GM19238 (cell line): ENCODE results near the gene PAK3.

Experiments
- DNase-seq: peaks from one replicate; pipeline ENCODE4 v3.0.0; 2011; ENCODE audit warnings: low spot score; ENCODE audit not compliant: insufficient read length

The PAK3 gene

DNA sequence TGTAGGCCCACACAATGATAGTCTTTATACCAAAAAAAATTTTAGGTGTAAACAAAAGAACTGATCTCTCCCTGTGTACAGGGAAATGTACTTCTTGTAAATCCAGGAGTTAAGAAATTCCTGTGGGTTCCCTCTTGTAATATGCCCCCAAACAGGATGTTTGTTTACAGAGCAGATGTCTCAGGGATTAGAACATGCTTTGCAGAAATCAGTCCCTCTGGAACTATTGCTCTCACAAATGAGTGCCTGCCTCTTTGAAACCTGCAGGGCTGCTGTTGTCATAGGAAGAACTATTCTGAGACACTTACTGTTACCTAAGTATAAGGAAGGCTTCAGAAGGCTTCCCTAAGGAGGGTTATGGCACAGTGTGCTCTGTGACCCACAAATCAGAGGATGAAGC, 35.6 kb downstream of the PAK3 start:
- no peak for DNase-seq

DNA sequence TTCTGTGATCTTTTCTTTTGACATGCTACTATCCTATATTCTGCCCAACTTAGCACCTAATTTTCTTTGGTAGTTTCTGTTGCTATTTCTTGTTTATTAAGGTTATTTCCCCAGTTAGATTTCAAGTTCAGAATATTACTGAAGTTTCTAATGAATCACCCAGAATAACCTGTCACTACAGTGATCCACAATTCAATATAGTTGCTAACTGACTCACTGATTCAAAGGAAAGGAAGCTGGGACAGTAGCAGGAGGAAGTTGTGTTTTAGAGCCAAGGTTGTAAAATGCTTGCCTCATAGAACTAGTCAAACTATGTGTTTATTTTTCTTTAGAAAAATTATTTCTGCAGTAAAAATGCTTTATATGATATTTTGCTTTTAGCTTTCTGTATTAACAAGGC, 37.4 kb downstream of the PAK3 start:
- DNase-seq = no peak

DNA sequence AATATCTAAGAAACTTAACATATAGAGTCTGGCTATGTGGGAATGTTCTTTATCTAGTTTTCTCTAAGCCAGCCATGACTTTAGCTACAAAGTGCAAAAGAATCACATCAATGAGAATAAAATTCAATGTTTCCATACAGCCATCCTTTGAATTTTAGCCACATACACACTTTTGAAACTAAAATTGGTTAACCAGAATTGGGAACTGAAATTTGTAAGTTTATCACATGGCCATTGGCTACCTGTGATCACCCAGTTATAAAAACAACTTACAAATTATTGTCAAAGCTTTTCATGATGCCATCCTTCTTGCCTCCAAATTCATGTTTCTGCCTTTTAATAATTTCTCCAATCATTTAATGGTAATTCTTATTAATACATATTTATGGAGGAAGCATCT, 49.9 kb downstream of the PAK3 start:
- DNase-seq = no peak

DNA sequence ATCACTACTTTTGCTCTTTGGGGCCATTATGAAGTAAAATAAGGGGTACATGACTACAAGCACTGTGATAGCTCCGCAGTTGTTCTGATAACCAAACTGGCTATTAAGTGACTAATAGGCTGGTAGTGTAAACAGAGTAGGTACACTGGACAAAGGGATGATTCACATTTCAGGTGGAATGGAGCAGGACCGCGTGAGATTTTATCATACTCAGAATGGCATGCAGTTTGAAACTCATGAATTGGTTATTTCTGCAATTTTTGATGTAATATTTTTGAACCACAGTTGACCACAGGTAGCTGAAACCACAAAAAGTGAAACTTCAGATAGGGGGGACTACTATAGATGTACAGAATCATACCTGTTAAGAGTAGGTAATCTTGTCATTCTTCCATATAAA, 55.8 kb downstream of the PAK3 start:
- DNase-seq = no peak

DNA sequence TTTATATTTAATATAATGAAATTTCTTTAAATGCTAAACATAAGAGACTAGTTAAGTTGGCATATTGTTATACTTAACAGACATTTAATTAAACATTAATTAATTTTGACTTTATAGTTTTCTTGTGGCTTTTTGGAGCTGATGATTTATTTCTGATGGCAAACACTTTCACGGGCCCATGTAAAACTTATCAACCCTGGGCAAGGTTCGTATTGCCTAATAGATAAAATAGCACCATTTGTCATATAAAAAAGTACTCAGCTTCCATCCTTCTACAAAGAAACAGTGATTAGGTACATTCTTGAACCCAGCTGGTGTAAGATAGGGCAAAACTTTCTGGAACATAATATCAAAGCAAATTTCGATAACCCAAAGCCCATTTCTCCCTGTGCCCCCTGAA, 63.2 kb downstream of the PAK3 start:
- DNase-seq = no peak

DNA sequence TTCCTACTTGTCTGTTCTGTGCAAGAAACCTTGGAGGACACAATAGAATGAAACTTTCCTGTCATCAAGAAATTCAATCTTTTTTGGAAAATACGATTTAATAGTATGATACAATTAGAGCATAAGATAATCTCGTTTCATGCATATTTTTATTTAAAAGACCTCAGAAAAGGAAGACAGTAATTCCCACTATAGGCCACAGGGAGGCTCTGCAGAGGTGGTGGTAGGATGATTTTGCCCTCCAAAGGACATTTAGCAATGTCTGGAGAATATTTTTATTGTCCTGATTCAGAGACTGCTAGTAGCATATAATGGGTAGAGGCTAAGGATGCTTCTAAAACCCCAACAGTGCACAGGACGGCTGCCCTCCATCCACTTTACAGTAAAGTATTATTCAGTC, 68.7 kb downstream of the PAK3 start:
- DNase-seq = no peak

DNA sequence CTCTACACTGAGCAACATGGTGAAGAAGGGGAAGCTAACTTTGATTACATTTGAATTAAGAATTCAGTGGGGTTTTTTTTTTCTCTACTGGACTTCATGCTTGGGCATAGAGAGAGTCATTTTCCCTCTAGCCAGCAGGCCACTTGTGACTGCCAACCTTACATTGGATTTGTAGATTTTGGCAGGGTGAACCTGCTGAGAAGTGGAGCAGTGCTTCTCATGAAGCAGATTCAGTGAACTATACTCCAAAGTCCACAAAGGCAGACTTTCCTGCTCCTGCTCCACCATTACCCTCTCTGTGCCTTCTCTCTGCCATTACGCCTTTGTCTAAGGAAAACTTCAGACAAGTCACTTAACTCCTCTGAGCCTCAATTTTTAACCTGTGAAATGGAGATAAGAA, 69.9 kb downstream of the PAK3 start:
- no peak for DNase-seq

DNA sequence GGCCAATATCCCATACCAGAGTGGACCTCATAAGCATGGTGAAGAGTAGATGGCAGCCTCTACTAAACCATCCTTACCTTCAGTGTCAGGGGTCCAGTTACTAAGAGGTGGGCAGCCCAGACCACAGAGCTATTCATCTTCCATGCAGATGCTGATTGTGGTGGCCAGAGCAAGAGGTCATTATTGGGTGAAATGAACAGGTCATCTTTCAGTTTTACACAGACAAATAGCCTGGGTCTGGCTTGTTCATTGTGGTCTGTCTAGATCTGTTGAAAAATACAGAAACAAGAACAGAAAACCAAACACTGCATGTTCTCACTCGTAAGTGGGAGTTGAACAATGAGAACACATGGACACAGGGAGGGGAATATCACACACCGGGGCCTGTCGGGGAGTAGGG, 71.3 kb downstream of the PAK3 start:
- no peak for DNase-seq

DNA sequence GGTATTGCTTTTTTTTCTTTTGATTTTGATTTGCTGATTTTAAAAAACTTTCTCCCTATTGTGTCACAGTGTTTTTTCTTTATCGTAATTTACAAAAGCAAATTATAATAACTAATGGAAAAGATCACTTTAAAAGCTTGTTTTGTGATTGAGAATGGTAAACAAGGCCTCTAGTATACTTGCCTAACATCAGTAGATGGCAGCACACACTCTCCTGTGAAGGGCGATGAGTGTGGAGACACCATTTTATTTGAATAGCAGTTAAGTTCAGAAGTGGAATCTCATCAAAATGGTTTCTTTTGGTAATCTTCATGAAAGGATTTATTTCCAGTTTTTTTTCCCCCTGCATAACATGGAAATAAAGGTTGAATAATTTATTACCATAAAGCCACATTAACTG, 72.3 kb downstream of the PAK3 start:
- DNase-seq = no peak

DNA sequence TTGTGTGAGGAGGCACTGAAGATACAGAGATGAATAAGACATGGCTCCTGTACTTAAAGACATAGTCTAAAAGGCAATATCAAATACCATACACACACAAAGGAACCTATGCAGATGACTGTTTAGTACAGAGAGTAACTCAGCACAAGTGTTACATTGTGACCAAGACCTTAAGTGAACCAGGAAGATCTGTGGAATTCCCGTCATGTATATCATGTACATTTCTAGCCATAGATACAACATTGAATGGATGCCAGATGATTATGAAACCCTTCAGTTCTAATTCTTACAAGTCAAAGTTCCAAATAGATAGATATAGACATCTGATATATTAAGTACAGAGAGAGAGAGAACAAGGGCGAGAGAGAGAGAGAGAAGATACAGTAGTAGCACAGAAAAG, 73.2 kb downstream of the PAK3 start:
- no peak for DNase-seq

DNA sequence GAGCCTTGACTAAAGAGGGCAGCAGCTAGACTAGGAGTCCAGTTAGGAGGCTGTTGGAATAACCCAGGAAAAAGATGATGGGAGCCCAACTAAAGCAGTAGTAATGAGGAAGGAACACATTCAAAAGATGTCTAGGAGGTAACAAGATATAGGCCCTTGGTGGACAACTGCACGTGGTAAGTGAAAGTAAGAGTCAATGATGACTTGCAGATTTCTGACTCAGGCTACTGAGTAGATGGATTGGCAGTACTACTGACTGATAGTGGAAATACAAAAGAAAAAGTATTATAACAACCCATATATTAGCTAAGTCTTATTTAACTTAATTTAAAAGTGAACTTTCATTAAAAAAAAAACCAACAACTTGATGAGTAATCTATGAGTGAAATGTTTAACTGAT, 74.0 kb downstream of the PAK3 start:
- no peak for DNase-seq

DNA sequence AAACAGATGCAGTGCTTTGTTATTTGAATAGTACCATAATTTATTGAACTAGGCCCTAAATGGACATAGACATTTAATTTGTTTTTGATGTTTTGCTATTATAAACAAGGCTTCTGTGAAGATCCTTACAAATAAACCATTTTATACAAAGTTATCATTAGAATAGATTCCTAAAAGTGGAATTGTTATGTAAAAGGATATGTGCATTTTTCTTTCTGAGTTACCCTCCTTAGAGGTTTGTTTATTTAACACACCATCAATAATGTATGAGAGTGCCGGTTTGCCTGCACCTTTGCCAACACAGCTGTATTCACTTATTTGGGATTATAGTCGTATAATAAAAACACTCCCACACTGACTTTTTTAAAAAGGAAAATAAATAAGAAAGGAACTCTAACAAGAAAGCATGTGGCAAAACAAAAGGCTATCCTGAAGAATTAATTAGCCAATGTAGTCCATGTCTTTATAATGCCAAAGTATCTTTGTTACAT, 84.8 kb downstream of the PAK3 start:
- no peak for DNase-seq

DNA sequence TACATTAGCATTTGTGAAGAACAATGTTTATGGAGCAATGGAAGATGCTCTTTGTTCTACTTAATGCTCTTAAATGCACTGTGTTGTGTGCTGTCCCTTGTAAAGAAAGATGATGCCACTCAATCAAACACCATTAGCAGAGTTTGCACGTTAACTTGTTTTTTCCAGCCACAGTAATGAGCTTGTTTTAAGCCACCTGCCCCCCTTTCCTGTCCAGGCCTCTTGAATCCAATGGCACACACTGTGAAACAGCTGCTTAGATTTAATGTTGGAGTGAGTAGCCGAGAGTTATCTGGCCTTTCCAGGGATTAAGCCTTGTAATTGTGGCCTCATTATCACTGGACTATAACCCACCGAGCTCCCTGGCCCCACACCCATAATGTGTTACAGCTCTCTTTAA, 86.0 kb downstream of the PAK3 start:
- DNase-seq = no peak

DNA sequence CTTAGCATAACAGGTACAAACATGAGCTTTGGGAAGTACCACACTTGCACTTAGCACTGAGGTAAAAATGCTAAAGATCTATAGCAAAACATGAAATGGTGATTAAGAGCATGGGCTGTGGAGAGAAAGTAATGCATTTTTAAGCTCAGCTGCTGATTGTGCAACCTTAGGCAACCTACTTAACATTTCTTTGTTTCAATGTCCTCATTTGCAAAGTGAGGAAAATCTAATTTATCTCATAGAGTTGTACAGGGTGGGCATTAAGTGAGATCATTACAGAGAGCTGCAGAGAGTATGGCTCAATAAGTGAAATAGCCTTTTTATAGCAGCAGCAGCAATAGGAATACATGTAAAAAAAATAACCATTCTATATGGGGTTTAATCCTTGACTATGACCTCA, 87.0 kb downstream of the PAK3 start:
- DNase-seq = no peak

DNA sequence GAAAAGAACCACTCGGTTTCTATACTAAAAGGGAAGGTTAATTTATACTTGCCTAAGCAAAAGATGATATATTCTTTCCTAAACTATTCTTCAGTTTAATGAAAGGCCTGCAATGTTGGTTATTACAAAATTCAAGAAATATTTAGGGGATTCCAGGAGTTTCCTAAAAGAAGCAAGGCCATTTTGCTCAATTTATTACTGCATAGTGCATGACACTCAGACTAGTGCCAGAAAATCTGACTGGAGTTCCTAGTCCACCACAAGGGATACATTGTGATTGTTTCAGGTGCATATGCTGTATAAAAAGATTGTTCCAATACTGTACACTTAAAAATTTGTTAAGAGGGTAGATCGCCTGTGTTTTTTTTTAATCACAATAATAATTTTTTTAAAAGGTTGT, 95.6 kb downstream of the PAK3 start:
- no peak for DNase-seq

DNA sequence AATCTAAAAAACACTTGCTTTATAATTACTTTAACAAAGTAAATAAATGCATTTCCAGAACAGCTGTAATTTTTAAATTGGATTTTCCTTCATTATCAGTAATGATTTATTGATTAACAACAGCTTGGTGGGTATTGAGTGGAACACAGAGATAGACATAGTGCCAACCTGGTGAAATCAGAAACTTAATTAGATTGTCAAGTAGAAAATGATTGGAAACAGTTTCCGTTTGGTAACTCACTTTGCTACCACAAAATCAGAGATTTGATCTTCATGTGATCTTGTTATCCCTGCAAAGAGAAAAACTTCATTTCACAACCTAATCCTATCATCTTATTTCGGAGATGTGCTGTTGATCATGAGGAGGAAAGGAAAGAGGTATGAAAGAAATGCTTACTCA, 103.5 kb downstream of the PAK3 start:
- no peak for DNase-seq

DNA sequence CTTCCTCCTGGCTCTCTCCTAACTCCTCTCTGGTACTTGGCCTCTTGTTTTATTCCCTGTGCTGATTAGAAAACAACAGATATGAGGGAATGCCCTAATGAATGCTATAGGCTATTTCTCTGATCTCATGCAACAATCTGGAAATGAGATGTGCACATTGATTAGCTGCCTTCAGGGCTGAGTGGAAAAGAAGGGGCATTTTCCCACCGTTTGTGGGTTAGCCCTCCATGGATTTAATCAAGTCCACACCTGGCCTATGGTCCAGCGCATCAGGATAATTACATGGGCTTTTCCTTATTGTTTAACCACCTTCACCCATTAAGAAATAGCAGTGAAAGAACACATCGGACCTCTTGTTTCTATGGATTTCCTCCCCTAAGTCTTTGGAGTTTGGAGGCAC, 104.3 kb downstream of the PAK3 start:
- DNase-seq = no peak

DNA sequence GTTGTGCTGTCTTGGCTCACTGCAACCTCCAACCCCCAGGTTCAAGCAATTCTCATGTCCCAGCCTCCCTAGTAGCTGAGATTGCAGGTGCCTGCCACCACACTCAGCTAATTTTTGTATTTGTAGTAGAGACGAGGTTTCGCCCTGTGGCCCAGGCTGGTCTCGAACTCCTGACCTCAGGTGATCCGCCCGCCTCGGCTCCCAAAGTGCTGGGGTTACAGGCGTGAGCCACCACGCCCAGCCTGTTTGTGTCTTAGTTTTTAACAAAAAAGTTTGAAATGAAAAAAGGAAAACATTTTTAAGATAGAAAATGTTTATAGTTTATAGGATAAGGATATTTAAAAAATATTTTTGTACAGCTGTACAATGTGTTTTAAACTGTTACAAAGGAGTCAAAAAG, 111.9 kb downstream of the PAK3 start:
- no peak for DNase-seq

DNA sequence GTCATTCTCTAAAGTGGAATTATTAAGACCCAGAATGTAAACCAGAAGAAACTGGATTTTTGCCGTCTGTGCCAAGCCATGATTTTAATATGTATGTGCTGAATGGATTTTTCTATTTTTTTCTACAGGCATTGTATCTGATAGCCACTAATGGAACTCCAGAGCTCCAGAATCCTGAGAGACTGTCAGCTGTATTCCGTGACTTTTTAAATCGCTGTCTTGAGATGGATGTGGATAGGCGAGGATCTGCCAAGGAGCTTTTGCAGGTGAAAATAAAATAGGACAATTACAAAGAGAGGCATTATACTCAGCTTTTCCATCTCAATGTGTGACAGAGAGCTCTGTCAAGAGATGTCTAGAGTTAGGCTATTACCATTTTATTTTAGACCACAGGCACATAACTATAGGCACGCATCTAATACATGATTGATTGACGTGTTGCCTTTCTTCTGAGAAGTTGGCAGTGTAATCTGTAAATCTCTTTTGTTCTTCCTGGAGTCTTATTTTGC, 120.4 kb downstream of the PAK3 start:
- no peak for DNase-seq

DNA sequence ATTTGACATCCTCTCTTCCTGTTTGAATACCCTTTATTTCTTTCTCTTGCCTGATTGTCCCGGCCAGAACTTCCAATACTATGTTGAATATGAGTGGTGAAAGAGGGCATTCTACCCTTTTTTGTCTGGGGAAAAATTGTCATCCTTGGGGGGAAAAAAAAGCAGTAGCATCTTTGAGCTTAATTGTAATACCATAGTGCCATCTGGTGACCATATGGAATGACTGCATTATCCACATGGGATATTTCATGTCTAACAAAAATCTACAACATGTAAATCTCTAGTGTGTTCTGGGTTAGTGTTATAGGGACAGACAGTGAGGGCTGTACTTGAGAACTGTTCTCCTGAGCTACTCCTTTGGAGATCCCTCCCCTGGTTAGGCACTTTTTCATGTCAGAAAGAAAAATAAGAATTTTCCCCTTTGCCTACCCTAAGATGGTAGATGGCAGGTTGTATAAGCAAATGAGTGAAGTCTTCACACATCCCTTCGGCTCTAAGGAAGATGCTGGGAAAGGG, 148.3 kb downstream of the PAK3 start:
- DNase-seq = no peak

DNA sequence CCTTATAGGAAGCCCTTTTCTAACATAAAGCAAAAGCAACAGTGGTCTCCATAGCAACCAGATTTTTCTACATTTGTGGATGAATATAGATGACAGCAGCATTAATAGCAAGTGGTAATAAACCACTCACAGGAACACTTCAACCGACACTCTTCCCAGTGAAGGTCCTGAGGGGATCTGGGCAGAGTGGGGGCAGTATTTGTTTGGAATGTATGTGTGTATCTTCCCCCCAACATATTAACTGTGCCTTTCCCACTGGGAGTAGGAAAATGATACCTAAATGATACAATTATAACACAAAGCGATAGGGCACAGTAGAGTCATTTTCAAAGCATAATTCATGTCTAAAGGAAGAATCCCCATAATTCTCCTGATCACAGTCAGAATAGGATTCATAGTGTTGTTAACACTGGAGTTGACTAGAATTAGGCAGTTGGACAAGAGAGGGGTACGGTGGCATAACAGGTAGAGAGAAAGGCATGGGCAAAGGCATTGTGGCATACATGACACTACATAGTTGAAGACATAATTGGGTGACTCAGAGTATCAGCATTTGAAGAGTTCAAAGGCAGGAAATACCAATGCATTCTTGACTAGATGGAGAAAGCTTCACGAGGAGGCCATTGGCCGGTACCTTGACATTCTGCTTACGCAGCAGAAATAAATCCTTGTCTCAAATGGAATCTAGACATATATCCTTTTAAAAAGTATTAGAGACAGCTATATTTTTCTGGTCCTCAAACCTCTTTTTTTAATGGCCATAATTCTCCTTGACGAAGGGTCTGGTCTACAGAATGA, 159.1 kb downstream of the PAK3 start:
- DNase-seq = no peak

DNA sequence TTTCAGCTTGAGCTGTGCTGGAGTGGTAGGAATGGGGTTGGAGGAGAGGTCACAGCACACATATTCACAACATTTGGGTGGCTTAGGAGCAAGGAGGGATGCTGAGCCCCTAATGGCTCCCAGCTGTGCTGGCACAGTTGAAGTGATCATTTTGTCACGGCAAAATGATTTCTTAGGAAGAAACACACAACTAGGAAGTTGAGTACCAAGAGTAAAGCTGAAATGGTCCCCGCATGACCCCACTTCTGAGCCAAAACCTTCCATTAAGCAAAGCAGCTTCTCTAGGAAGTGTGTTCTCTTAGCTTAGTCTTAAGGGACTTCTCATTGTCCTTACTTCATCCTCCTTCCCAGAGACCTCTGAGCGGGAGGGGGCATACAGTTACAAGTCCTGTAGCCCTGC, 161.7 kb downstream of the PAK3 start:
- DNase-seq = no peak

DNA sequence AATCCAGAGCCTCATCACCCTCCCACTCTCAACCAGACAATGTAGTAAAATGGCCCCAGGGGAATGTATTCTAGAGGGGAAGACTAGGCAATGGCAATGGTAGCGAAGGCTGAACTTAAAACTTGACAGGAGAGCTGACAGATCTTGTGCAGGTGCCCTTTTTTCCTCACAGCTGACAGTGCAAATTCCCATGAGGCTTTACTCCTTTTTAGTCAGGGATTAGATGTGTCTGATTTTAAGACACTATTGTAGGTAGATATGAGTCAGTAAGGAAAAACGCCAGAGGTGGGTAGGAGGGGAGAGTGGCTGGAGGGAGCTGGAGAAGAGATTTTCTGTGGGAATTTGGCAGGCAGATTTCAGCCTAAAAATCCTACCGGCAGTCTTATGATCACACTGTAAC, 163.6 kb downstream of the PAK3 start:
- no peak for DNase-seq
